CD14-positive monocyte (primary cell): ENCODE measurements around the gene LMNTD2. TPM values are rescaled to one million over a fixed set of nuclear protein-coding genes. Genes with fewer than 3 reads are reported as not detected.

Source experiments
- DNase-seq, 3 donors: peaks; one replicate each; pipeline ENCODE4 v3.0.0-alpha.2; 2011 to 2022
- H2AFZ ChIP-seq: 2 replicates; pipeline ENCODE4 v1.6.0; 2012; ENCODE audit warnings: mild to moderate bottlenecking, low read depth, low read length, inconsistent platforms; ENCODE audit not compliant: insufficient read depth, poor library complexity, severe bottlenecking
- H3K27ac ChIP-seq, 2 donors: 1 replicate in 1 of 2; 2 replicates in 1 of 2; pipeline ENCODE4 v1.5.1; 2012 to 2013; ENCODE audit warnings: low read length in 2 of 2, control low read depth in 1 of 2, inconsistent platforms in 1 of 2, low read depth in 1 of 2, mild to moderate bottlenecking in 1 of 2
- H3K27me3 ChIP-seq, 2 donors: one replicate each; pipeline versions ENCODE4 v1.6.0 to v1.6.1; 2011 to 2013; ENCODE audit warnings: low read length in 2 of 2; ENCODE audit not compliant: control insufficient read depth in 2 of 2, insufficient read depth in 2 of 2
- H3K36me3 ChIP-seq, 2 donors: replicated peaks in 1 of 2; 1 replicate in 1 of 2; 2 replicates in 1 of 2; pipeline versions ENCODE4 v1.5.1 to v1.6.1; 2012 to 2013; ENCODE audit warnings: low read length in 2 of 2, control low read depth in 1 of 2, inconsistent platforms in 1 of 2, mild to moderate bottlenecking in 1 of 2; ENCODE audit not compliant: insufficient read depth in 2 of 2, control insufficient read depth in 1 of 2
- H3K4me1 ChIP-seq, 2 donors: 1 replicate in 1 of 2; 2 replicates in 1 of 2; pipeline versions ENCODE4 v1.5.1 to v1.6.1; 2012 to 2013; ENCODE audit warnings: low read length in 2 of 2, control low read depth in 1 of 2, inconsistent platforms in 1 of 2, mild to moderate bottlenecking in 1 of 2, moderate library complexity in 1 of 2; ENCODE audit not compliant: insufficient read depth in 2 of 2, control insufficient read depth in 1 of 2
- H3K4me2 ChIP-seq: replicated peaks from 2 replicates; pipeline ENCODE3; 2012; ENCODE audit warnings: low read length, moderate library complexity, mild to moderate bottlenecking; ENCODE audit not compliant: poor library complexity, severe bottlenecking; ENCODE audit errors: extremely low read depth
- H3K4me3 ChIP-seq, 3 experiments: fragments of 200-600 bp in 1 of 3; sonication (generic) in 1 of 3; replicated peaks in 1 of 3; 1 replicate in 2 of 3; 2 replicates in 1 of 3; pipeline ENCODE4 v1.5.1; 2011 to 2013; ENCODE audit warnings: low read length in 3 of 3, mild to moderate bottlenecking in 3 of 3, control low read depth in 2 of 3, low read depth in 2 of 3, inconsistent platforms in 1 of 3, moderate library complexity in 1 of 3
- H3K79me2 ChIP-seq: 2 replicates; pipeline ENCODE4 v1.6.0; 2012; ENCODE audit warnings: mild to moderate bottlenecking, control low read depth, inconsistent platforms, low read length, moderate library complexity; ENCODE audit not compliant: insufficient read depth
- H3K9ac ChIP-seq: 2 replicates; pipeline ENCODE4 v1.6.0; 2017; ENCODE audit warnings: low read length, mild to moderate bottlenecking; ENCODE audit not compliant: insufficient read depth, poor library complexity, severe bottlenecking
- H3K9me3 ChIP-seq, 2 donors: replicated peaks in 1 of 2; 1 replicate in 1 of 2; 2 replicates in 1 of 2; pipeline versions ENCODE4 v1.5.1 to v1.6.1; 2012 to 2013; ENCODE audit warnings: low read length in 2 of 2, control low read depth in 1 of 2; ENCODE audit not compliant: control insufficient read depth in 1 of 2, insufficient read depth in 1 of 2
- H4K20me1 ChIP-seq: 2 replicates; pipeline ENCODE4 v1.6.0; 2012; ENCODE audit warnings: mild to moderate bottlenecking, low read length, control low read depth, moderate library complexity; ENCODE audit not compliant: insufficient read depth
- H3K27ac Mint-ChIP-seq, 7 donors: one replicate each; pipeline ENCODE4 v1.8.0; 2020; ENCODE audit warnings: mild to moderate bottlenecking in 7 of 7, mixed read lengths in 7 of 7, moderate library complexity in 6 of 7, inconsistent platforms in 2 of 7
- H3K27me3 Mint-ChIP-seq, 3 donors: one replicate each; pipeline ENCODE4 v1.8.0; 2021 to 2022; ENCODE audit warnings: low read depth in 3 of 3, mild to moderate bottlenecking in 3 of 3, mixed read lengths in 3 of 3, moderate library complexity in 3 of 3, inconsistent platforms in 1 of 3
- H3K36me3 Mint-ChIP-seq, 2 donors: one replicate each; pipeline ENCODE4 v1.8.0; 2020; ENCODE audit warnings: mixed read lengths in 2 of 2, inconsistent platforms in 1 of 2, mild to moderate bottlenecking in 1 of 2
- H3K4me1 Mint-ChIP-seq: one replicate; pipeline ENCODE4 v1.8.0; 2020; ENCODE audit warnings: mild to moderate bottlenecking, mixed read lengths
- H3K4me3 Mint-ChIP-seq, 2 donors: one replicate each; pipeline ENCODE4 v1.8.0; 2020; ENCODE audit warnings: mild to moderate bottlenecking in 2 of 2, mixed read lengths in 2 of 2, moderate library complexity in 1 of 2
- H3K9me3 Mint-ChIP-seq, 7 donors: one replicate each; pipeline ENCODE4 v1.8.0; 2020 to 2022; ENCODE audit warnings: mixed read lengths in 7 of 7, mild to moderate bottlenecking in 6 of 7, moderate library complexity in 6 of 7, inconsistent platforms in 2 of 7
- WGBS: methylation state at CpG from one replicate; pipeline ENCODE4 v1.1.5; 2013; ENCODE audit warnings: missing lambda C conversion rate; ENCODE audit not compliant: insufficient coverage; 5-methylcytosine and 5-hydroxymethylcytosine counted together
- intact Hi-C, 2 donors: fragments of 100-400 bp; cut with micrococcal nuclease; formaldehyde crosslinking; loops; one replicate each; pipeline versions ENCODE4 v1.15.0 to v1.15.1; 2023
- polyA plus RNA-seq, 3 donors: library from polyadenylated mRNA; depleted of rRNA in 1 of 3; unstranded in 2 of 3; stranded (reverse) in 1 of 3; fragments of 300-500 nt in 2 of 3; fragments of >200 nt in 1 of 3; fragmentation: Illumina TruSeq in 2 of 3; gene quantifications; 1 replicate in 2 of 3; 2 replicates in 1 of 3; pipeline ENCODE4 v1.2.3, GENCODE V29; 2012 to 2021
- TF ChIP-seq, protein P1 (sequence below): fragments of 200-600 bp; IDR thresholded peaks from one replicate; pipeline ENCODE4 v1.8.0; 2022; ENCODE audit warnings: antibody characterized with exemption, mild to moderate bottlenecking

The LMNTD2 gene
- polyA plus RNA-seq, 3 donors = 0.67 to 10.6 (median 1.2) TPM

DNA sequence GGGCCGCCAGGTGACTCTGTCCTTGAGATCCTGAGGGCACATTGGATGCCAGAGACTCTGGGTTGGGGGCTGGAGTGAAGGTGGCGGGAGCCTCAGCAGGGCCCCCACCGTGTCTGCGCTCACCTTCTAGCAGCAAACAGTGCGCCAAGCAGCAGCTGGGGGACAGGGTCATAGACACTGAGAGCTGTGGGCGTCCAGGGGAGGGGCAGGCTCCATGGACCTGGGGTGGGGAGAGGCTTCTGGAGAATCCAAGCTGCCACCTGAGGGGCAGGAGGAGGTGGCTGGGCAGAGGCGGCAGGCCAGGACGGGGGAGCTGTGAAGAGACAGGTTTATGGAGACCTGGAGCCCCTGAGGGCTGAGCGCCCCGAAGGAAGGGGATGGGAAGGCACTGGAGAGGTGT, 23.7 kb upstream of the LMNTD2 start:
- TF ChIP-seq, protein P1, sequence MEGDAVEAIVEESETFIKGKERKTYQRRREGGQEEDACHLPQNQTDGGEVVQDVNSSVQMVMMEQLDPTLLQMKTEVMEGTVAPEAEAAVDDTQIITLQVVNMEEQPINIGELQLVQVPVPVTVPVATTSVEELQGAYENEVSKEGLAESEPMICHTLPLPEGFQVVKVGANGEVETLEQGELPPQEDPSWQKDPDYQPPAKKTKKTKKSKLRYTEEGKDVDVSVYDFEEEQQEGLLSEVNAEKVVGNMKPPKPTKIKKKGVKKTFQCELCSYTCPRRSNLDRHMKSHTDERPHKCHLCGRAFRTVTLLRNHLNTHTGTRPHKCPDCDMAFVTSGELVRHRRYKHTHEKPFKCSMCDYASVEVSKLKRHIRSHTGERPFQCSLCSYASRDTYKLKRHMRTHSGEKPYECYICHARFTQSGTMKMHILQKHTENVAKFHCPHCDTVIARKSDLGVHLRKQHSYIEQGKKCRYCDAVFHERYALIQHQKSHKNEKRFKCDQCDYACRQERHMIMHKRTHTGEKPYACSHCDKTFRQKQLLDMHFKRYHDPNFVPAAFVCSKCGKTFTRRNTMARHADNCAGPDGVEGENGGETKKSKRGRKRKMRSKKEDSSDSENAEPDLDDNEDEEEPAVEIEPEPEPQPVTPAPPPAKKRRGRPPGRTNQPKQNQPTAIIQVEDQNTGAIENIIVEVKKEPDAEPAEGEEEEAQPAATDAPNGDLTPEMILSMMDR = no peak
- Histone ChIP-seq H3K27me3 (no peaks in the 10 kb centered on the region), H3K79me2 (peaks cover 67% of the 10 kb centered on the region), H4K20me1 (peaks cover 81% of the 10 kb centered on the region), H3K4me3 (no peak overlapping the region), H2AFZ (no peak overlapping the region), H3K9ac (no peak overlapping the region), H3K36me3 (peaks cover 45 to 60% of the 10 kb centered on the region in 2 donors), H3K27ac (no peak overlapping the region), H3K4me1 (peaks cover 23 to 32% of the 10 kb centered on the region in 2 donors), H3K9me3 (no peaks in the 10 kb centered on the region), H3K4me2 (no peak overlapping the region)
- Mint-ChIP-seq H3K27me3 (no peaks in the 10 kb centered on the region), H3K9me3 (no peaks in the 10 kb centered on the region), H3K4me1 (peaks cover 34% of the 10 kb centered on the region), H3K4me3 (no peak overlapping the region), H3K36me3 (peaks cover 55 to 72% of the 10 kb centered on the region in 2 donors), H3K27ac (peak overlapping the region in 1 of 7 donors; percentile 68)
- DNase-seq = no peak
- WGBS = 98% methylated on average over 5 of the region's 10 CpGs
- intact Hi-C loops = no loop called here

DNA sequence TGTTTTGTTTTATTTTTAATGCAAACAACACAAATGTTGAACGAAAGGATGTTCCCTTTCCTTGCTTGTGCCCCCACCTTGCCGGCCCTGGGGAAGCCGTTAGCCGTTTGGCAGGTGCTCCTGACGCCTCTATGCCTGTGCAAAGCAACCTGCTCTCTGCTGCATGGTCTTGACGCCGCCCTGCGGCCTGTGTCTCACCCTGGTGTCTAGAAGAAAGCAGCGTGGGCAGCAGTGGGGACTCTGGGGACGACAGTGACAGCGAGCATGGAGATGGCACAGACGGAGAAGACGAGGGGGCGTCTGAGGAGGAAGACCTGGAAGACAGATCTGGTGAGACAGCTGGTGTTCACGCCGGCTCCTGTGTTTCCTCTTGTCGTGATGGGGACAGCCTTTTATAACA, 21.2 kb upstream of the LMNTD2 start:
- peaks cover 0 to 3% (median 0%) of the 10 kb centered on the region in 7 donors for H3K9me3 Mint-ChIP-seq
- H3K4me1 Mint-ChIP-seq = peaks cover 37% of the 10 kb centered on the region
- H3K79me2 ChIP-seq = peaks cover 82% of the 10 kb centered on the region

More for the DNA sequence above, 21.2 kb upstream of the LMNTD2 start:
- Histone ChIP-seq H3K27me3 (no peaks in the 10 kb centered on the region), H3K4me1 (peaks cover 16 to 34% of the 10 kb centered on the region in 2 donors), H4K20me1 (peaks cover 90% of the 10 kb centered on the region), H3K9ac (no peak overlapping the region), H3K36me3 (peaks cover 35 to 44% of the 10 kb centered on the region in 2 donors), H3K9me3 (no peaks in the 10 kb centered on the region), H3K4me3 (no peak overlapping the region), H3K27ac (no peak overlapping the region), H2AFZ (no peak overlapping the region), H3K4me2 (no peak overlapping the region)
- 96% methylated on average over 15 of the region's 17 CpGs for WGBS
- Mint-ChIP-seq H3K4me3 (no peak overlapping the region), H3K27ac (peak overlapping the region in 2 of 7 donors; percentile 30 to 83), H3K27me3 (no peaks in the 10 kb centered on the region), H3K36me3 (peaks cover 36 to 52% of the 10 kb centered on the region in 2 donors)
- TF ChIP-seq, protein P1 = no peak
- intact Hi-C loops = no loop called here
- DNase-seq = no peak
